ENCODE results near the gene AMDHD1. TPM values are rescaled to one million over a fixed set of nuclear protein-coding genes. Genes with fewer than 3 reads are reported as not detected.

The AMDHD1 gene
- total and polyA plus RNA-seq, 2 donors (not counting 3 experiments of a cell fraction or from before 2014, with no cell fraction given): not detected

DNA sequence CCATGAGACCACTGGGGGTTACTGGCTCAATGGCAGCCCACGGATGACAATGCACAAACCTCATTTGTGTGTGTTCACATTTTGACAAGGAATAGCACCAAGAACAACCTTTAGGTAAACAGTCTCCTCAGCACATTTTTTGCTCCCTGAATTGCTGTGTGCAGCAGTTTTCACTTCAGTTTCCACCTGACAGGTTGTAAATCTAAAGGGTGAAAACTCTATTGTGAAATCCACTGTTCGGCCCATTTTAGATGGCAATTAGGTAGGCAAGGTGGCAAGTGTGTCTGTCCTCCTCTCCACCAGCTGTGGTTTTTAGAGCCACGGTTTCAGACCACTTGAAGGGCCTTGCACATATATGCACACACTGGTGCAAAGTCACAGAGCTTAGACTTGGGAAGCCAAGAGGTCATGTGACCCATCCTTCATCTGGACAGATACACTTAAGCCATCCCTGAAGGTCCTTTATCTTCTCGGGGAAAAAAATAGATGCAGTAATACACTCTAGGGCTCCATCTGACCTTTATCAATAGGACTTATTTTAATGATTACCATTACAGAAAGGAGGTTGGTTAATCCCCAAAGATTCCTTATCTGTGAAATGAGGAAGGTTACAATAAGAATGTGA lies 29.8 kb downstream of the AMDHD1 start:
- H3K27me3 ChIP-seq (ENCODE audit: control insufficient read depth in 2 of 2, insufficient read depth in 2 of 2, low read length in 2 of 2): peaks cover 3 to 8% of the 10 kb centered on the region in 2 experiments
- TF ChIP-seq EZH2 (IDR thresholded peaks at IDR 0.05; ENCODE audit: borderline replicate concordance, low read depth, low read length, severe bottlenecking): no peak
- no peak for TF ChIP-seq POLR2AphosphoS5 (IDR thresholded peaks at IDR 0.05; ENCODE audit: insufficient read depth, low read depth, low read length)
- TF ChIP-seq, protein P1, sequence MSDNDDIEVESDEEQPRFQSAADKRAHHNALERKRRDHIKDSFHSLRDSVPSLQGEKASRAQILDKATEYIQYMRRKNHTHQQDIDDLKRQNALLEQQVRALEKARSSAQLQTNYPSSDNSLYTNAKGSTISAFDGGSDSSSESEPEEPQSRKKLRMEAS (IDR thresholded peaks at IDR 0.05; ENCODE audit: insufficient read depth, insufficient read length): no peak
- H3K27ac ChIP-seq (ENCODE audit: insufficient read depth, low read depth, low read length): no peak overlapping the region
- no peak overlapping the region for H3K4me3 ChIP-seq (replicated peaks in 1 of 3; ENCODE audit: insufficient read depth in 1 of 3, low read depth in 1 of 3, low read length in 3 of 3)
- POLR2A ChIA-PET: no interaction called here
- H3K9ac ChIP-seq (replicated peaks; ENCODE audit: extremely low read depth, insufficient read depth, low read length): no peak overlapping the region
- no TSS peak for BruUV-seq (replicated peaks)
- no peak for DNase-seq (ENCODE audit: low read depth, low spot score)
- no peaks in the 10 kb centered on the region for H3K79me2 ChIP-seq (ENCODE audit: control insufficient read depth, insufficient read depth, low read length)
- CTCF ChIA-PET: interaction anchor here (1.5 to 1.7 kb wide), 2 partner anchors 14 to 26 kb away, joined by 4 to 7 read pairs; no protein-coding TSS in a partner anchor
- H3K36me3 ChIP-seq (ENCODE audit: control insufficient read depth in 2 of 2, extremely low read depth in 1 of 2, insufficient read depth in 2 of 2, low read length in 2 of 2): no peaks in the 10 kb centered on the region
- no peaks in the 10 kb centered on the region for H3K9me1 ChIP-seq (replicated peaks; ENCODE audit: control insufficient read depth, extremely low read depth, insufficient read depth, low read length)
- no peaks in the 10 kb centered on the region for H3K9me3 ChIP-seq (replicated peaks; ENCODE audit: control insufficient read depth, insufficient read depth, low read length)
- H3K4me2 ChIP-seq (ENCODE audit: insufficient read depth, low read length): no peak overlapping the region
- intact Hi-C loops (cut with micrococcal nuclease): no loop called here
- dilution Hi-C loops (cut with MboI; ENCODE audit: extremely low pct_ligation_motif_present, low sequenced_read_pairs): no loop called here
- no peak for FAIRE-seq
- no peaks in the 10 kb centered on the region for H3K4me1 ChIP-seq (ENCODE audit: control insufficient read depth, extremely low read depth, insufficient read depth, low read length)
- H4K20me1 ChIP-seq (replicated peaks; ENCODE audit: control insufficient read depth, extremely low read depth, insufficient read depth, low read length): no peaks in the 10 kb centered on the region
- no peak overlapping the region for H2AFZ ChIP-seq (ENCODE audit: low read depth, low read length)

DNA sequence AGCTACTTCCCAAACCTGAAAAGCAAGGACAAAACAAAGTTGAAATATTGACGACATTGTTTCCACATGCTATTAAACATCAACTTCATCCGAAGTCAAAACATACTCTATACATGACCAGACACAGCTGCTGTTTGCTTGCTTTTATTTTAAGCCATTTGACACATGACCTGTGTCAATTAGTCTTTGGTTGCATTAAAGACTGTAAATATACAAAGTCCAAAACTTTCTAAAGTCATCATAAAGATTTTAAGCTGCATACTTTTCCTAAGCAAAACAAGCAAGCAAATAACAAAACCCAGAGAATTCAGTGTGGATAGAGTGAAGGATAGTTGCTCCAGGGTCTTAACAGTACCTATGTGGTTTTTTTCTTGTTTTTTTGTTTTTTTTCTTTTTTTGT lies 31.2 kb downstream of the AMDHD1 start:
- no peak overlapping the region for H2AFZ ChIP-seq (ENCODE audit: low read depth, low read length)
- FAIRE-seq (no peak), DNase-seq (ENCODE audit: low read depth, low spot score) (no peak)
- H3K79me2 ChIP-seq (ENCODE audit: control insufficient read depth, insufficient read depth, low read length): no peaks in the 10 kb centered on the region
- POLR2A ChIA-PET: no interaction called here
- CTCF ChIA-PET: interaction anchor here (0.6 to 1.7 kb wide), 5 partner anchors 9 to 403 kb away, joined by 3 to 4 read pairs (median 3); no protein-coding TSS in a partner anchor
- intact Hi-C loops (cut with micrococcal nuclease): no loop called here
- H3K9me1 ChIP-seq (replicated peaks; ENCODE audit: control insufficient read depth, extremely low read depth, insufficient read depth, low read length): no peaks in the 10 kb centered on the region
- TF ChIP-seq FOS (IDR thresholded peaks at IDR 0.05; ENCODE audit: borderline replicate concordance, insufficient read depth, low read length): no peak
- TF ChIP-seq EZH2 (IDR thresholded peaks at IDR 0.05; ENCODE audit: borderline replicate concordance, low read depth, low read length, severe bottlenecking): no peak
- TF ChIP-seq POLR2AphosphoS5 (IDR thresholded peaks at IDR 0.05; ENCODE audit: insufficient read depth, low read depth, low read length): no peak
- no peak for TF ChIP-seq POLR2A (IDR thresholded peaks at IDR 0.05; ENCODE audit: low read depth, low read length)
- TF ChIP-seq MYC (IDR thresholded peaks at IDR 0.05; ENCODE audit: low read depth, low read length): no peak
- TF ChIP-seq JUN (IDR thresholded peaks at IDR 0.05; ENCODE audit: borderline replicate concordance, insufficient read depth, insufficient read length, low read depth): no peak
- TF ChIP-seq, protein P1 (IDR thresholded peaks at IDR 0.05; ENCODE audit: insufficient read depth, insufficient read length): no peak
- TF ChIP-seq, protein P2, sequence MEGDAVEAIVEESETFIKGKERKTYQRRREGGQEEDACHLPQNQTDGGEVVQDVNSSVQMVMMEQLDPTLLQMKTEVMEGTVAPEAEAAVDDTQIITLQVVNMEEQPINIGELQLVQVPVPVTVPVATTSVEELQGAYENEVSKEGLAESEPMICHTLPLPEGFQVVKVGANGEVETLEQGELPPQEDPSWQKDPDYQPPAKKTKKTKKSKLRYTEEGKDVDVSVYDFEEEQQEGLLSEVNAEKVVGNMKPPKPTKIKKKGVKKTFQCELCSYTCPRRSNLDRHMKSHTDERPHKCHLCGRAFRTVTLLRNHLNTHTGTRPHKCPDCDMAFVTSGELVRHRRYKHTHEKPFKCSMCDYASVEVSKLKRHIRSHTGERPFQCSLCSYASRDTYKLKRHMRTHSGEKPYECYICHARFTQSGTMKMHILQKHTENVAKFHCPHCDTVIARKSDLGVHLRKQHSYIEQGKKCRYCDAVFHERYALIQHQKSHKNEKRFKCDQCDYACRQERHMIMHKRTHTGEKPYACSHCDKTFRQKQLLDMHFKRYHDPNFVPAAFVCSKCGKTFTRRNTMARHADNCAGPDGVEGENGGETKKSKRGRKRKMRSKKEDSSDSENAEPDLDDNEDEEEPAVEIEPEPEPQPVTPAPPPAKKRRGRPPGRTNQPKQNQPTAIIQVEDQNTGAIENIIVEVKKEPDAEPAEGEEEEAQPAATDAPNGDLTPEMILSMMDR (IDR thresholded peaks at IDR 0.05; ENCODE audit: extremely low read depth in 1 of 2, insufficient read depth in 1 of 2, low read depth in 1 of 2, low read length in 2 of 2): no peak
- no peak for TF ChIP-seq GATA2 (IDR thresholded peaks at IDR 0.05; ENCODE audit: insufficient read depth, insufficient read length, low read depth, low read length)
- H3K27ac ChIP-seq (ENCODE audit: insufficient read depth, low read depth, low read length): no peak overlapping the region
- no peaks in the 10 kb centered on the region for H3K36me3 ChIP-seq (ENCODE audit: control insufficient read depth in 2 of 2, extremely low read depth in 1 of 2, insufficient read depth in 2 of 2, low read length in 2 of 2)
- dilution Hi-C loops (cut with MboI; ENCODE audit: extremely low pct_ligation_motif_present, low sequenced_read_pairs): no loop called here
- H3K4me1 ChIP-seq (ENCODE audit: control insufficient read depth, extremely low read depth, insufficient read depth, low read length): no peaks in the 10 kb centered on the region
- no TSS peak for BruUV-seq (replicated peaks)
- H3K27me3 ChIP-seq (ENCODE audit: control insufficient read depth in 2 of 2, insufficient read depth in 2 of 2, low read length in 2 of 2): peaks cover 7 to 8% of the 10 kb centered on the region in 2 experiments
- H3K4me3 ChIP-seq (replicated peaks in 1 of 3; ENCODE audit: insufficient read depth in 1 of 3, low read depth in 1 of 3, low read length in 3 of 3): no peak overlapping the region
- no peak overlapping the region for H3K9ac ChIP-seq (replicated peaks; ENCODE audit: extremely low read depth, insufficient read depth, low read length)
- no peak overlapping the region for H3K4me2 ChIP-seq (ENCODE audit: insufficient read depth, low read length)
- no peaks in the 10 kb centered on the region for H3K9me3 ChIP-seq (replicated peaks; ENCODE audit: control insufficient read depth, insufficient read depth, low read length)
- no peaks in the 10 kb centered on the region for H4K20me1 ChIP-seq (replicated peaks; ENCODE audit: control insufficient read depth, extremely low read depth, insufficient read depth, low read length)
